ENCODE measurements around the gene SCGN.

DNA sequence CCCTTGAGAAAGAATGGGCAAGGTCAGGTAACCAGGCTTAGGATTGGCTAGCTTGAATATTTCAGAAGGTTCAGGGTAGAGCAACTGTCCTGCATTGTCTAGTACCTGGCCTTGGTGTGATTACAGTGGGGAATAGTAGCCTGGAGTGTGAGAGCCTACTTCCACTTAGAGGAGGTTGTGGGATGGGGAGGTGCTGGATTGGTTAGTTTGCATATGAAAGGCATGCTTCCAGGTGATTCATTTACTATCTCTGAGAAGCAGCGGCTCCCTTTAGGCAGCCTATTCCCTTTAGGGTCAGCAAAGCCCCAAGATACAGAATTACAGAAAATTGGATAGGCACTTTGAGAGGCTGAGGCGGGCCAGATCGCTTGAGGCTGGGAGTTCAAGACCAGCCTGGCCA lies 25.0 kb upstream of the SCGN start:
- TF ChIP-seq, protein P1, sequence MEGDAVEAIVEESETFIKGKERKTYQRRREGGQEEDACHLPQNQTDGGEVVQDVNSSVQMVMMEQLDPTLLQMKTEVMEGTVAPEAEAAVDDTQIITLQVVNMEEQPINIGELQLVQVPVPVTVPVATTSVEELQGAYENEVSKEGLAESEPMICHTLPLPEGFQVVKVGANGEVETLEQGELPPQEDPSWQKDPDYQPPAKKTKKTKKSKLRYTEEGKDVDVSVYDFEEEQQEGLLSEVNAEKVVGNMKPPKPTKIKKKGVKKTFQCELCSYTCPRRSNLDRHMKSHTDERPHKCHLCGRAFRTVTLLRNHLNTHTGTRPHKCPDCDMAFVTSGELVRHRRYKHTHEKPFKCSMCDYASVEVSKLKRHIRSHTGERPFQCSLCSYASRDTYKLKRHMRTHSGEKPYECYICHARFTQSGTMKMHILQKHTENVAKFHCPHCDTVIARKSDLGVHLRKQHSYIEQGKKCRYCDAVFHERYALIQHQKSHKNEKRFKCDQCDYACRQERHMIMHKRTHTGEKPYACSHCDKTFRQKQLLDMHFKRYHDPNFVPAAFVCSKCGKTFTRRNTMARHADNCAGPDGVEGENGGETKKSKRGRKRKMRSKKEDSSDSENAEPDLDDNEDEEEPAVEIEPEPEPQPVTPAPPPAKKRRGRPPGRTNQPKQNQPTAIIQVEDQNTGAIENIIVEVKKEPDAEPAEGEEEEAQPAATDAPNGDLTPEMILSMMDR (IDR thresholded peaks at IDR 0.05), result no peak
- TF ChIP-seq, protein P2, sequence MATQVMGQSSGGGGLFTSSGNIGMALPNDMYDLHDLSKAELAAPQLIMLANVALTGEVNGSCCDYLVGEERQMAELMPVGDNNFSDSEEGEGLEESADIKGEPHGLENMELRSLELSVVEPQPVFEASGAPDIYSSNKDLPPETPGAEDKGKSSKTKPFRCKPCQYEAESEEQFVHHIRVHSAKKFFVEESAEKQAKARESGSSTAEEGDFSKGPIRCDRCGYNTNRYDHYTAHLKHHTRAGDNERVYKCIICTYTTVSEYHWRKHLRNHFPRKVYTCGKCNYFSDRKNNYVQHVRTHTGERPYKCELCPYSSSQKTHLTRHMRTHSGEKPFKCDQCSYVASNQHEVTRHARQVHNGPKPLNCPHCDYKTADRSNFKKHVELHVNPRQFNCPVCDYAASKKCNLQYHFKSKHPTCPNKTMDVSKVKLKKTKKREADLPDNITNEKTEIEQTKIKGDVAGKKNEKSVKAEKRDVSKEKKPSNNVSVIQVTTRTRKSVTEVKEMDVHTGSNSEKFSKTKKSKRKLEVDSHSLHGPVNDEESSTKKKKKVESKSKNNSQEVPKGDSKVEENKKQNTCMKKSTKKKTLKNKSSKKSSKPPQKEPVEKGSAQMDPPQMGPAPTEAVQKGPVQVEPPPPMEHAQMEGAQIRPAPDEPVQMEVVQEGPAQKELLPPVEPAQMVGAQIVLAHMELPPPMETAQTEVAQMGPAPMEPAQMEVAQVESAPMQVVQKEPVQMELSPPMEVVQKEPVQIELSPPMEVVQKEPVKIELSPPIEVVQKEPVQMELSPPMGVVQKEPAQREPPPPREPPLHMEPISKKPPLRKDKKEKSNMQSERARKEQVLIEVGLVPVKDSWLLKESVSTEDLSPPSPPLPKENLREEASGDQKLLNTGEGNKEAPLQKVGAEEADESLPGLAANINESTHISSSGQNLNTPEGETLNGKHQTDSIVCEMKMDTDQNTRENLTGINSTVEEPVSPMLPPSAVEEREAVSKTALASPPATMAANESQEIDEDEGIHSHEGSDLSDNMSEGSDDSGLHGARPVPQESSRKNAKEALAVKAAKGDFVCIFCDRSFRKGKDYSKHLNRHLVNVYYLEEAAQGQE (IDR thresholded peaks at IDR 0.05; ENCODE audit: insufficient read depth in 1 of 2, low read depth in 2 of 2, low read length in 1 of 2), result no peak
- no peak for TF ChIP-seq POLR2AphosphoS5 (IDR thresholded peaks at IDR 0.05; ENCODE audit: low read depth, low read length)
- no peak for TF ChIP-seq TCF7L2 (IDR thresholded peaks at IDR 0.05; ENCODE audit: low read depth, low read length)
- TF ChIP-seq SIN3A (IDR thresholded peaks at IDR 0.05; ENCODE audit: borderline replicate concordance, insufficient read depth, low read depth, low read length), result no peak
